ENCODE results near the gene UBE2D3. TPM values are rescaled to one million over a fixed set of nuclear protein-coding genes. Genes with fewer than 3 reads are reported as not detected.

Gene UBE2D3
- total and polyA plus RNA-seq, 5 donors = 157 to 278 (median 258) TPM

Other genes with a start within 250 kb of the UBE2D3 start
- 10 to 100 TPM; 27.5 to 36.5 (median 31.5) TPM for gene MANBA, start 66.6 kb downstream of the UBE2D3 start, total RNA-seq
- gene MANBA, start 66.6 kb downstream of the UBE2D3 start, polyA plus RNA-seq = 9.0 TPM
- 10 to 100 TPM; 18.3 to 22.1 (median 20.5) TPM for gene CISD2, start 41.4 kb upstream of the UBE2D3 start, total RNA-seq
- gene CISD2, start 41.4 kb upstream of the UBE2D3 start, polyA plus RNA-seq = 20.1 TPM
- 1 to 10 TPM in 2 of 4 donors, under 1 TPM in 2; 0.94 to 1.8 (median 1.3) TPM for gene SLC9B1, start 192.2 kb upstream of the UBE2D3 start, total RNA-seq
- gene SLC9B1, start 192.2 kb upstream of the UBE2D3 start, polyA plus RNA-seq = 0.27 TPM
- gene SLC9B2, start 249.2 kb upstream of the UBE2D3 start, total RNA-seq = 10 to 100 TPM in 1 of 4 donors, 1 to 10 TPM in 3; 7.5 to 12.7 (median 8.7) TPM
- gene SLC9B2, start 249.2 kb upstream of the UBE2D3 start, polyA plus RNA-seq = 5.0 TPM